HG03439 (cell line): ENCODE data around the gene LSS.
"Not testable (repeated sequence)": the region's sequence is repeated elsewhere in the genome, so short reads cannot be mapped to it uniquely, and the experiment has no call there.

ENCODE experiments used
- ATAC-seq: cut with Tn5 transposase; IDR thresholded peaks from one replicate; pipeline ENCODE4 v1.9.1; 2021; ENCODE audit warnings: mild to moderate bottlenecking, moderate library complexity; ENCODE audit not compliant: unreplicated experiment

Gene LSS

GRCh38 chr21:46155514-46156377, 72.8 kb downstream of the LSS start, which contains the start of gene FTCD:
TSS of gene FTCD (minus strand) at chr21:46155579. CDS start at chr21:46155523, 56 bp downstream.
- ATAC-seq, result no peak

- no peak for ATAC-seq
These were observed 73.5 kb downstream of the LSS start for GRCh38 chr21:46154955-46155513.

- no peak for ATAC-seq
These were observed 74.2 kb downstream of the LSS start for GRCh38 chr21:46154155-46154954.

DNA sequence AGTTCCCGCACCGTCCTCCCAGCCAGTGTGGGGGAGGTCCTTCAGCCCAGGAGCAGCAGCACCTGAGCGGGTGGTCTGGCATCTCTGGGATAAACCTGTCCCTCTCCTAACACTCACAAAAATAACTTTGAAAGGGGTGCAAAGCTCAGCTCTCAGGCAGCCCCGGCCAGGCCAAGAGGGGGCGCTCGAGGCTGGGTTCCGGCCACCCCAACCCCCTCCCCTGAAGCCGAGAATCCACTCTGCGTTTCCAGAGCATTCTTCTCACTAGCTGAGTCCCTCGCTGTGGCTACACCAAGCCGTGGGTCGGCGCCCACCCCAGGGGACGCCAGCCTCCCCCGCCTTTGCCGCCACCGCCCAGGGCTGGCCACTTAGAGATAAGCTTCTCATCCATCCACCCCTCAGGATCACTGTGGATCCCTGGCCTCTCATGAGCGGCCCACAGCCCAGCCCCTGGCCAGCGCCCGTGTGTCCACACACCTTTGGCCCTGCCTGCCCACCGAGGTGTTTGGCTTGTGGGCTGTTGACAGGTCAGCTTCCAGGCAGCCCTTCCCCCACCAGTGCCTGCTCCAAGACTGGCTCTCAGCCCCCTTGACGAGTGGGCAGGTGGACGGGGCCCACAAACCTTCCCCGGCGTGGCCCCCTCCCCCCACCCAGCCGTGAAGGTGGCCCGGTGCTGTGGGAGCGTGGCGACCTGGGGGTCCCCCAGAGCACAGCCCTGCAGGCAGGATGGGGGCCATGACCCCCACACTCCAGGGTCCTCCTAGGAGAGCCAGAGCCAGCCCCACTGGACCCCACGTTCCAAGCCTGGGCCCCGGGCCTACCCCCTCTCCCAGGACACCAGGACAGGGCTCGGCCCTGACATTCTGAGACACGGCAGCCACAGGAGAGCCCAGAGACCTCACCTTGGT, 75.1 kb downstream of the LSS start:
- ATAC-seq, result no peak

- ATAC-seq, result no peak
These were observed 75.7 kb downstream of the LSS start for GRCh38 chr21:46152927-46153246.

- no peak for ATAC-seq
These were observed 76.3 kb downstream of the LSS start for GRCh38 chr21:46151989-46152926.

DNA sequence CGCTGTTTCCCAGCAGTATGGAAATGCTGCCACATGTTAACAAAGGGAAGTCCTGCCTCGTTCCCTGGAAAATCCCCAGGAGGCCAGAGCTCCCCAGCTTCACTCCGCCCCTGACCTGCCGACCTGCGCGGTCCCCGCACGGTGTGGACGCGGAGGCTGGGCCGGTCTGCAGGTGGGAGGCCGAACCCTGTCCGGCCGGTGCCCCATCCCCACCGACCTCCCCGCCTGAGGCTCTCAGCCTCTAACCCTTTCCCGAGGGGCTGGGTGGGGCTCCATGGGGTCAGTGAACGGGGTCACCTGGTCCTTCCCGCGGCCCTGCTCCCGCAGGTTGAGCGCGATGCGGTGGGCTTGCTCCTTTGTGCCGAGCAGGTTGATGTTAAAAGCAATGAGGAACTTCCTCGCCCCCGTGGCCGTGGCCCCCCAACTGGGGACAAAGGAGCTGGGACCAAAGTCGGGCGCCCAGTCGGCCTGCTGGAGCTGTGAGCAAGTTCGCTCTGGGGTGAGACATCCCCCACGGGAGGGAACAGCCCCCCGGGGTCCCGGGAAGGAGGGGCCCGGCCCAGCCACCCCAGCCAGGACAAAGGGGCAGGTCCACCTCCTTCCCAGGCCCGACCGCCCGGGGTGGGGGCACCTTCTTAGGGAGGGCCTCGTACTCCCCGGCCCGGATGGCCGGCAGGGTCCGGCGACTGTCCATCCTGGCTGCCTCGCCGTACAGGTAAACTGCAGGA, 77.1 kb downstream of the LSS start:
- ATAC-seq, result no peak

DNA sequence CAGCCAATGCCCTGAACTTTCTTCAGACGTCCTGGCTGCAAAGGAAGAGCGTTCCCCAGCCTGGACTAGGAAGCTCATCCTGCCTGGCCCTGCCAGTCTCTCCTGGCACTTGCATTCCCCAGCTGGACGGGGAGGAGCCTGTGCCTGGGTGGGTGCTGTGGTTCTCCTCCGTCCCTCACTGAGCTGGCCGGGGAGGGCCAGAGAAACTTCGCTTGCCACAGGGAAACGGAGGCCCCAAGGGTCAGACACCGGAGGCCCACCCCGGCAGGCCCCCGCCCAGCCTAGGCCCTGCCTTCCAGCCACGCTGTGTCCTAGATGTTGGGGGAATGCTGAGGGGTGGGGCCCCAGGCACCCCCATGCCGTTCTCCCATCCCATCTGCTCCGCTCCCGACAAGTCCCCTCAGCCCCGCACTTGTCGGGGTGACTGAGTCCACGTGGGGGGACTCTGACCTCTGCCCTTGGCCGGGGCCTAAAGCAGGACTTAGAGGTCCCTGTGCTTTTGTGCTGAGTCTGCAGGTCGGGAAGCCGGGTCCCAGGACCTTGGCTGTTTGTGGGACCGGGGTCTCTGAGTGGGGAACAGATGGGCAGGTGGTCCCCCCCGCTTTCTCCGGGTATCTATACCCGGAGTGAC, 78.0 kb downstream of the LSS start:
- no peak for ATAC-seq

GRCh38 chr21:46150073-46150472, 78.5 kb downstream of the LSS start:
- no peak for ATAC-seq

GRCh38 chr21:46149205-46149901, 79.2 kb downstream of the LSS start:
- ATAC-seq, result no peak

DNA sequence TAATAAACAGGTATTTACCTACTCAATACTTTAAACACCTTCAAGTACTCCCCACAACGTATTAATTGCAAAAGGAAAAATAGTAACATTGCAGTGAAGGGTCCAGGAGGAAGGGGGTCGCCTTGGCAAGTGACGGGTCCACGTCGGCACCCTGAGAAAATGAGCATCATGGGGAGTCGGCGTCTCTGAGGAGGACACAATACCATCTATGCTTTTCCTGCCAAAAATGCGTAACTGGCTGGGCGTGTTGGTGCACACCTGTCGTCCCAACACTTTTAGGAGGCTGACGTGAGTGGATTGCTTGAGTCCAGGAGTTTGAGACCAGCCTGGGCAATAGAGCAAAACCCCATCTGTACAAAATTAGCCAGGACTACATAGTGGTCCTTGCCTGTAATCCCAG, 80.5 kb downstream of the LSS start:
- ATAC-seq, result no peak

DNA sequence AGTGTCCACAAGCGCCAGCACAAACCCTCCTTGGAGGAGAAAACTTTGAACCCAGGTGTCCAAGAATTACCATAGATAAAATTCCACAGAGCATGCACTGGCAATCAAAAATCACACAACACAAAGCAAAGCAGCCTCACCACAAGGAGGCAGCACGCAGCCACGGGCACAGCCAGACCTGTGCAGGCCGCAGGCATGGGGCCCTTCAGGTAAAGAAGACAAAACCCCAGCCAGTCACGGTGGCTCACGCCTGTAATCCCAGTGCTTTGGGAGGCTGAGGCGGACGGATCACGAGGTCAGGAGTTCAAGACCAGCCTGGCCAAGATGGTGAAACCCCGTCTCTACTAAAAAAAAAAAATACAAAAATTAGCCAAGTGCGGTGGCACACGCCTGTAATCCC, 81.1 kb downstream of the LSS start:
- not testable (repeated sequence) for ATAC-seq

DNA sequence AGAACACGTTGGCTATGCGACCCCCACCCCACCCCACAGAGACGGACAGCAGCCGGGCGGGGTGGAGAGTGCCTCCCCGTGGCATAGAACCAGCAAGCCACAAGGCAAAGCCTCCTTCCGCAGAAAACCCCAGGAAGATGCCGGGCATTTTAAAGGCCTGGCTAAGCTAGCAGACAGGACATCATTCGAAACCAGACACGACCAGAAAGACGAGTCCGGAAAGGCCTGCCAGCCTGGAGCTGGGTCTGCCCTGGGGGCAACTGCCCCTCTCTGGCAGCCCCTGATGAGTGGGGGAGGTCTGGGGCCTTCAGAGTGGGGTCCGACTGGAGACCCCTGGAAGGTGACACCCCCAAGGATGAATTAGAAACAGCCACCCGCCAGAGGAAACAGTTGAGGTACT, 81.7 kb downstream of the LSS start:
- ATAC-seq, result no peak

- ATAC-seq, result no peak
These were observed 82.5 kb downstream of the LSS start for GRCh38 chr21:46145840-46146691.

- no peak for ATAC-seq
These were observed 83.3 kb downstream of the LSS start for GRCh38 chr21:46145159-46145839.

DNA sequence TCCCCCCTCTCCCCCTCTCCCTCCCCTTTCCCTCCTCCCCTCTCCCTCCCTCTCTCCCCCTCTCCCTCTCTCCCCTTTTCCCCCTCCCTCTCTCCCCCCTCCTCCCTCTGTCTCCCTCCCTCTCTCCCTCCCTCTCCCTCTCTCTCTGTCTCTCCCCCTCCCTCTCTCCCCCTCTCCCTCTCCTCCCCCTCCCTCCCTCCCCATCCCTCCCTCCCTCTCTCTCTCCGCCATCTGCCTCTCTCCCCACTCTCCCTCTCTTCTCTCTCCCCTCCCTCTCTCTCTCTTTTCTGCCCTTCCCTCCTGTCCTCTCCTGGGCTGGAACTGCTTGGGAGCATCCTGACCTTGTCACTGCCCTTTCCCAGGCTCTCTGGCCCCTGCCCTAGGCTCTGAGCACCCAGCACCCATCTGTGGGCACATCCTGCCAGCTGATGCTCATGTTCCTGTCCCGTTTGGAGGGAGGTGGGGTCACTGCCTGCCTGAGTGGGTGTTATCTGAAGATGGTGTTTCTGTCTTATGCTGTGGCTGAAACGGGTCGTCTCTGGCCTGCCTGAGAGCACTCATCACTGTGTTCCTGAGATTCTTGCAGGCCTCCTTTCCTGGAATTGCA, 84.0 kb downstream of the LSS start:
- ATAC-seq, result no peak
